Upper lobe of right lung (tissue), 1 donor: ENCODE results near the gene RASGEF1C. TPM values are rescaled to one million over a fixed set of nuclear protein-coding genes. Genes with fewer than 3 reads are reported as not detected.

Experiments
- ATAC-seq: fragments of 200-7000 bp; cut with Tn5 transposase; one replicate; pipeline ENCODE4 v1.9.1; 2020; ENCODE audit warnings: mild to moderate bottlenecking, moderate library complexity
- DNase-seq: peaks from one replicate; pipeline ENCODE4 v3.0.0-alpha.2; 2020
- H3K27ac ChIP-seq: fragments of 200-600 bp; one replicate; pipeline ENCODE4 v1.8.0; 2022
- H3K27me3 ChIP-seq: fragments of 200-600 bp; one replicate; pipeline ENCODE4 v1.8.0; 2022; ENCODE audit warnings: mild to moderate bottlenecking
- H3K36me3 ChIP-seq: fragments of 200-600 bp; one replicate; pipeline ENCODE4 v1.8.0; 2022
- H3K4me1 ChIP-seq: fragments of 200-600 bp; one replicate; pipeline ENCODE4 v1.8.0; 2022
- H3K4me3 ChIP-seq: fragments of 200-600 bp; one replicate; pipeline ENCODE4 v1.8.0; 2022; ENCODE audit warnings: mild to moderate bottlenecking
- H3K9me3 ChIP-seq: fragments of 200-600 bp; one replicate; pipeline ENCODE4 v1.8.0; 2022
- CTCF ChIP-seq: fragments of 200-600 bp; IDR thresholded peaks from one replicate; pipeline ENCODE4 v1.8.0; 2022; ENCODE audit warnings: antibody characterized with exemption
- intact Hi-C: fragments of 100-400 bp; cut with DNase I; formaldehyde crosslinking; loops from one replicate; pipeline ENCODE4 v1.11.0; 2022
- total RNA-seq: library from RNA; stranded (reverse); fragmentation: NEBNext Ultra II Directional; extraction: Animal tissue kit (Norgen Biotek cat#: 25700); gene quantifications from one replicate; pipeline ENCODE4 v1.2.1, GENCODE V29; 2021
- donor health status: DM: no; HTN: yes; CAD: no; lungs with severe emphysema.

The RASGEF1C gene
- total RNA-seq, 1 donor from 2014 or later = not detected

- H3K4me3 ChIP-seq = no peak overlapping the region
- no peak for TF ChIP-seq CTCF
- ATAC-seq = no peak
- no peak overlapping the region for H3K27ac ChIP-seq
- H3K4me1 ChIP-seq = no peaks in the 10 kb centered on the region
- intact Hi-C loops = no loop called here
- H3K27me3 ChIP-seq = peaks cover 18% of the 10 kb centered on the region
- DNase-seq = no peak
- H3K9me3 ChIP-seq = no peaks in the 10 kb centered on the region
- H3K36me3 ChIP-seq = no peaks in the 10 kb centered on the region
Measured at GRCh38 chr5:180169248-180170105, 39.5 kb downstream of the RASGEF1C start.

GRCh38 chr5:180168758-180169157, 40.3 kb downstream of the RASGEF1C start:
- Histone ChIP-seq H3K4me3 (no peak overlapping the region), H3K4me1 (no peaks in the 10 kb centered on the region), H3K27me3 (peaks cover 18% of the 10 kb centered on the region), H3K9me3 (no peaks in the 10 kb centered on the region), H3K27ac (no peak overlapping the region), H3K36me3 (no peaks in the 10 kb centered on the region)
- intact Hi-C loops = no loop called here
- no peak for DNase-seq
- no peak for ATAC-seq
- TF ChIP-seq CTCF = no peak

- no peak overlapping the region for H3K27ac ChIP-seq
- H3K4me1 ChIP-seq = no peaks in the 10 kb centered on the region
- ATAC-seq (peak; percentile 85), DNase-seq (no peak)
- no peak overlapping the region for H3K4me3 ChIP-seq
- intact Hi-C loops = no loop called here
- H3K9me3 ChIP-seq = no peaks in the 10 kb centered on the region
- no peaks in the 10 kb centered on the region for H3K36me3 ChIP-seq
- TF ChIP-seq CTCF = no peak
- peaks cover 14% of the 10 kb centered on the region for H3K27me3 ChIP-seq
Measured at GRCh38 chr5:180166176-180166575, 42.8 kb downstream of the RASGEF1C start.

- intact Hi-C loops = no loop called here
- no peak for ATAC-seq
- no peak for TF ChIP-seq CTCF
- DNase-seq = no peak
- H3K4me3 ChIP-seq = no peak overlapping the region
- H3K36me3 ChIP-seq = no peaks in the 10 kb centered on the region
- peaks cover 6% of the 10 kb centered on the region for H3K27me3 ChIP-seq
- H3K27ac ChIP-seq = no peak overlapping the region
- H3K9me3 ChIP-seq = no peaks in the 10 kb centered on the region
- no peaks in the 10 kb centered on the region for H3K4me1 ChIP-seq
Measured at GRCh38 chr5:180162304-180162661, 46.7 kb downstream of the RASGEF1C start.

- no peaks in the 10 kb centered on the region for H3K36me3 ChIP-seq
- intact Hi-C loops = no loop called here
- no peaks in the 10 kb centered on the region for H3K4me1 ChIP-seq
- no peak overlapping the region for H3K27ac ChIP-seq
- H3K4me3 ChIP-seq = no peak overlapping the region
- DNase-seq (no peak), ATAC-seq (peak; percentile 55)
- peaks cover 6% of the 10 kb centered on the region for H3K27me3 ChIP-seq
- H3K9me3 ChIP-seq = no peaks in the 10 kb centered on the region
- peak; percentile 7 for TF ChIP-seq CTCF
Measured at GRCh38 chr5:180161420-180162303, 47.3 kb downstream of the RASGEF1C start.
